Measurements from ENCODE around the gene ZNF423. TPM values are rescaled to one million over a fixed set of nuclear protein-coding genes. Genes with fewer than 3 reads are reported as not detected.
A peak's percentile ranks its signal among the peaks of the same experiment; 100 is the strongest.

Gene ZNF423
- total RNA-seq, 1 donor from 2014 or later = 8.4 TPM

GRCh38 chr16:49747654-49748053 lies 108.3 kb downstream of the ZNF423 start:
- no peak for DNase-seq
- no peak for ATAC-seq (ENCODE audit: poor library complexity)
- intact Hi-C loops (cut with DNase I) = no loop called here

DNA sequence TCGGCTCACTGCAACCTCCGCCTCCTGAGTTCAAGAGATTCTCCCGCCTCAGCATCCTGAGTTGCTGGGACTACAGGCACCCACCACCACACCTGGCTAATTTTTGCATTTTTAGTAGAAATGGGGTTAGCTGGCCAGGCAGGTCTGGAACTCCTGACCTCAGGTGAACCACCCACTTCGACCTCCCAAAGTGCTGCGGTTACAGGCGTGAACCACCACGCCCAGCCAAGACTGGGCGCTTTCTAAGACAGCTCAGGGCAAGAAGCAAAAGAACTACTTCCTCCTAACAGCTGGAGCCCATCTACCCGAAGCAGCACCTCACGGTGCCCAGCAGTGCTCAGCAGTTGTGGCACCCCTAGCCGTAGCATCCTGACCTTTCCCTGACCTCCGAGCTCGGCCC lies 109.4 kb downstream of the ZNF423 start:
- no peak for DNase-seq
- intact Hi-C loops (cut with DNase I) = no loop called here

GRCh38 chr16:49745311-49745747 lies 110.6 kb downstream of the ZNF423 start:
- intact Hi-C loops (cut with DNase I) = no loop called here
- ATAC-seq (ENCODE audit: poor library complexity) (no peak), DNase-seq (no peak)

More for the DNA sequence above, 109.4 kb downstream of the ZNF423 start:
- no peak for ATAC-seq (ENCODE audit: poor library complexity)

DNA sequence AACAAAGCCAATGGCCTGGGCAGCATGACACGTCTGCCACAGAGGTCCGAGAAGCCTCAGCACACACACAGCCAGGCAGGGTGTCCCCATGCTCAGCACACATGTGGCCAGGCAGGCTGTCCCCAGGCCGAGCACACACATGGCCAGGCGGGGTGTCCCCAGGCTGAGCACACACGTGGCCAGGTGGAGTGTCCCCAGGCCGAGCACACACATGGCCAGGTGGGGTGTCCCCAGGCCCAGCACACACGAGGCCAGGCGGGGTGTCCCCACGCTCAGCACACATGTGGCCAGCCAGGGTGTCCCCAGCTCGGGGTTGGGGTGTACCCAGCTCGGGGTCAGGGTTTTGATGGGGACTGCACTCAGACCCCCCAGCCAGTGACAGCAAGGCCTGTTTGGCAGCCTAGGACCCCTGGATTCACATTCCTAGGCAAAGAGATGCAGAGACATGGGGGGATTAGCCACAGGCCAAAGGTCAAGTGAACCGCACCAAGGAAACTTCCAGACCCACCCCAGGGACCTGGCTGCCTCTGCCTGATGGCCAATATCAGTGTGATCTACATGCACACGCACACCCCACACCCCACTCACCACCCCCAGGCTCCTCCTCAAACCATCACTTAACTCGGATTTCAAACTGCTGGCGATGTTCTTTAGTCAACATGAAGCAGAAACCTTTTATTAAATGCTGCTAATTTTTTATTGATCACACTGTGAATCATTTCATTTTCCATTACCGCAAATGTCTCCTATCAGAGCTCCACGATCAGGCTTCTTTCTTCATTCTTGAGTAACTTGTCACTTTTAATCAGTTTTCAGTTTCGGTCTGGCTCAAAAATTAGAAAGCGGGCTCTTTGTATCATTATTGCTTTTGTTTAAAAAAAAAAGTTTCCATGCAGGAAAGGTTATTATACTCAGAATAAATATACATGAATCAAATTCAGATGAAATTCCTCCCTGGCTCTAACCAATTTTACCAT lies 111.4 kb downstream of the ZNF423 start:
- intact Hi-C loops (cut with DNase I) = no loop called here
- ATAC-seq (ENCODE audit: poor library complexity) (no peak), DNase-seq (no peak)

DNA sequence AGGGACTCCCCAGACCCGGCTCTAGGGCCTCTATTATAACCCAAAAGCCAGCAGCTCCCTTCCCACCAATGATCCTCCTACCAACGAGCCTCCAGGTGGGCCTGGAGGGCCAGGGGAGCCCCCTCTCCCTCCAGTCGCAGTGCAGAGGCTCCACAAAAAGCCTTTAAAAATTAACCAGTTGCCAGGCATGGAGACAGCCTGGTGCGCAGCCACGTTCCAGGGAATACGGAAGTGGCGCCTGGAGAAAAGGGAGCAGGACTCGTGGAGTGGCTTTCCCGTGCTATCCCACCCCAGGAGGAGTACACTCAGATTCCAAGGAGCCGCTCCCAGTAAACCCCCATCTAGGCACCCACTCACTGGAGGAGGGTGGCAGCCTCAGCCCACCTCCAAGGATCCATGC lies 112.3 kb downstream of the ZNF423 start:
- intact Hi-C loops (cut with DNase I) = no loop called here
- no peak for DNase-seq
- ATAC-seq (ENCODE audit: poor library complexity) = no peak

DNA sequence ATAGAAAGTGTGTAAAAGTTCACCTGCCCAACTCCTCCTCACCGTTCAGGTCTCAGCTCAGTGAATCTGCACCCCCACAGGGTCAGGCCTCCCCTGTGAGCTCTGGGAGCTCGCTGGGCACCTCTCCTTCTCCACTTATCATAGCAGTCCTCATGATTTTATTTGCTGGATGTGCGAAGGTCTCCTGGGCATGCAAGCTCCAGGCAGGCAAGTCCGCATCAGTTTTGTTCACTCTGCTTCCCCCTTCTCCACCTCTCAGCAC lies 112.8 kb downstream of the ZNF423 start:
- intact Hi-C loops (cut with DNase I) = no loop called here

GRCh38 chr16:49742428-49743202 lies 113.3 kb downstream of the ZNF423 start:
- ATAC-seq (ENCODE audit: poor library complexity) (no peak), DNase-seq (no peak)
- intact Hi-C loops (cut with DNase I) = no loop called here

More for the DNA sequence above, 112.8 kb downstream of the ZNF423 start:
- no peak for DNase-seq
- ATAC-seq (ENCODE audit: poor library complexity) = no peak

- DNase-seq (no peak), ATAC-seq (ENCODE audit: poor library complexity) (no peak)
- intact Hi-C loops (cut with DNase I) = no loop called here
These were observed 115.7 kb downstream of the ZNF423 start for GRCh38 chr16:49740256-49740655.

- DNase-seq (peak; percentile 19), ATAC-seq (ENCODE audit: poor library complexity) (no peak)
- intact Hi-C loops (cut with DNase I) = no loop called here
These were observed 116.5 kb downstream of the ZNF423 start for GRCh38 chr16:49739381-49739780.

DNA sequence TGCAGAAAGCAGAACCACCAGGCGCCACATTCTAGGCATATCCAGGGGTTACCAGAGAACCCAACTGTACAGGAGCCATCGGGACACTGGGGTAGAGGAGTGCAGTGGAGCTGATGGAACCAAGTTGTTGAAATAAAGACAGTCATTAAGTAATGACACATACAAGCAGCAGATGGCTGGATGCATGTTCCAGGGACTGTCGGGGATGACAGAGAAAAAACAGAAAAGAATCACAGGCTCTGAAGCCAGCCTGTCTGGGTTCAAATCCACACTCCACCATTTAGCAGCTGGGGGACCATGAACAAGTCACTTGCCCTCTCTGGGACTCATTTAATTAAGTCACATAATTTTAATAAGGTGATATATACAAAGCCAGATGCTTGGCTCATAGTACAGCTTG lies 117.1 kb downstream of the ZNF423 start:
- ATAC-seq (ENCODE audit: poor library complexity) = no peak
- intact Hi-C loops (cut with DNase I) = no loop called here

DNA sequence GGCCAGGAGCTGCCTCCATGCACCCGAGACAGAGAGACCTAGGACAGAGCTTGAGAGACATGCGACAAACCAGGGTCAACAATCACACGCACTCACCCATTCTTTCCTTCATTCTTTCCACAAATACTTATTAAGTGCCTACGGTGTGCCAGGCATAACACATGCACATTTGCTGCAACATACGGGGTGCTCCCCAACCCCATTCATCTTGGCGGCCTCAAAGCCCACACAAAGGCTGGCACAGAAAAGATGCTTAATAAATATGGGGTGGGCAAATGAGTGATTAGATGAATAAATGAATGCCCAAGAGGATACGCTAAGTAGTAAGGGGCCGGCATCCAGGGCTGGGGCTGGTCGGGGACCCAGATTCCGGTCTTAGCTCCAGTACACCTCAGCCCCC lies 117.9 kb downstream of the ZNF423 start:
- DNase-seq = no peak
- intact Hi-C loops (cut with DNase I) = no loop called here
- no peak for ATAC-seq (ENCODE audit: poor library complexity)

More for the DNA sequence above, 117.1 kb downstream of the ZNF423 start:
- no peak for DNase-seq

DNA sequence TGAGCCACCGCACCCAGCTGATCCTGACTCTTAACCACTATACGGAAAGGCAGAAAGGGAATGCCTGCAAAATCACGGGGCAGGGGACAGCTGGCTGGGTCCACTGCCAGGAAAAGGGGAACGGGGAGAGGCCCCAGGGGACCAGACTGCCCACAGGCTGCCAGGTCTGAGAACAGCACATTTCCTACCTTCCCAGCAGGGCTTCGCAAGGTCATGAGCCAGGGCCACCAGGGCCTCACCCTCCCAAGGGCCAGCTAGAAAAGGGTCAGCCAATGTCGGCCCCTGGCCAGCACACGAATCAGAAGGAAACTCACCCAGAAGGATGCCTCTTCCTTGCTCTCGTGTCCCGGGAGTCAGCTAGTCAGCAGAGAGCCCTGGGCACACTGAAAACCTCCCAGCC lies 118.4 kb downstream of the ZNF423 start:
- ATAC-seq (ENCODE audit: poor library complexity) = no peak
- peak; percentile 42 for DNase-seq
- intact Hi-C loops (cut with DNase I) = no loop called here

GRCh38 chr16:49734331-49734730 lies 121.6 kb downstream of the ZNF423 start:
- ATAC-seq (ENCODE audit: poor library complexity) (peak; percentile 89), DNase-seq (peak; percentile 83)
- intact Hi-C loops (cut with DNase I) = no loop called here

DNA sequence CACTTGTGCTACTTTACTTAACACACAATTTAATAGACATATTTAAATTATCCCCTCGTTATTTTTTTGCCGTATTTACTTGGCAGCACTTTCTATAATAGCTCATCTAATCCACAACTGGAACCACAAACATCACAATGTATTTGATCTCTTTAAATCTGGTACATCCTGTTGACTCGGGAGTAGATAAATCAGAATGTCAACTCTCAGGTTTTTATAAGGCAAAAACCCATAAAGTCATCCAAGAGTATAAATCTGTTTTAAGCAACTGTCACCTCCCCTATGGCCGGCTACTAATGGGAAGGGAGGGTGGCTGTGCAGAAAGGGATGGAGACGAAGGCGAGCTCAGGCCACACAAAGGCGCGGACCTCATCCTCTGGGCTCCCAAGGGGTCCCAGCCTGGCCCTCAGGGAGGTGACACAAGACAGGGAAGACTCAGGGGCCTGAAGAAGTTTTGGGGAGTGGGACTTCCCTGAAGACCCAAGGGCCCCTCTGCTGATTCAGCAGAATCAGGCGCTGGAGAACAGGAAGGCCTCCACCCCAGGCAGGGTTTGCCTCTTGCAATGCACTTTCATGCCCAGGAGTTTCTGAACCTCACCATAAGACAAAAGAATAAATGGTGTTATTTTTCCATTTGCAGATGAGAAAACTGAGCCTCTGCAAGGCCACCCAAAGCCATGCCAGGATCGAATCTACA lies 122.5 kb downstream of the ZNF423 start:
- intact Hi-C loops (cut with DNase I) = no loop called here
- no peak for ATAC-seq (ENCODE audit: poor library complexity)
- no peak for DNase-seq

DNA sequence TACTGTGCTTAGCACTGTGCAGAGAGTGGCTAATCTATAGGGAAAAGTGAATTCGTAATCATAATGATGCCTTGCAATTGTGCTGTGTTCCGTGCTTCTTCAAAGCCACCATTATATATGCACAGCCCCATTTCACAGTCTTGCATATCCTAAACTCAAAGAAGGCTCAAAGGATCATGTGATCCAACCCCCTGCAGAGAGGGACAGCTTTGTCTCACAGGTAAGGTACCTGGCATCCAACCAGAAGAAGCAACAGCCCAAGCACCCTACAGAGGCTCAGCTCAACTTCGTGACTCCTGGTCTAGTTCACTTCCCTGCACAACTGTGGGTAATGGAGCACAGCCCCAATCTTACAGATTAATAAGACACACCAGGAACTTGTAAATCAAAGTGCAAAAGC lies 124.0 kb downstream of the ZNF423 start:
- no peak for ATAC-seq (ENCODE audit: poor library complexity)
- intact Hi-C loops (cut with DNase I) = no loop called here
- DNase-seq = no peak

GRCh38 chr16:49730772-49731171 lies 125.1 kb downstream of the ZNF423 start:
- DNase-seq (peak; percentile 6), ATAC-seq (ENCODE audit: poor library complexity) (no peak)
- intact Hi-C loops (cut with DNase I) = no loop called here

- DNase-seq (peak; percentile 24), ATAC-seq (ENCODE audit: poor library complexity) (no peak)
- intact Hi-C loops (cut with DNase I) = no loop called here
These were observed 128.3 kb downstream of the ZNF423 start for GRCh38 chr16:49727611-49728010.

- intact Hi-C loops (cut with DNase I) = no loop called here
- DNase-seq (no peak), ATAC-seq (ENCODE audit: poor library complexity) (no peak)
These were observed 129.8 kb downstream of the ZNF423 start for GRCh38 chr16:49726155-49726554.

DNA sequence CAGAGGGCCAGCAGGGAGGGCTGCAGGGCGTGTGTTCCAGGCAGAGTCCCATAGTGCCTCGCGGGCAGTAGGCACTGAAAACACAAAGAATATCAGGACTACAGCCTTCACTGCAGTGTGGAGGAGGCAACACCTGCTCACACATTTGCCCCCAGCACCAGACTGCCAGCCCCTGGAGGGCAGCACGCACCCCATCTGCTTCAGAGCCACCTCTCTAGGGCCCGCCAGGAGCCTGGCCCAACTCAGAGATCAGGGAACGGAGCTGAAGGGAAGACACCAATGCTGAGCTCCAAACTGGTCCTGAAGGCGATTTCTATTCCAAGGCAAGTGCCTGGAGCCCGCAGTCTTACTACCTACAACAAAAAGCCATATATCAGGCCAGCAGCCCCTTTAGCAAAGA lies 130.3 kb downstream of the ZNF423 start:
- ATAC-seq (ENCODE audit: poor library complexity) = no peak
- intact Hi-C loops (cut with DNase I) = no loop called here
- DNase-seq = no peak
